HEK293 (cell line): ENCODE measurements around the gene ZFYVE19.

ENCODE experiments used
- BCL11A ChIP-seq: fragments of 450-650 bp; formaldehyde crosslinking; IDR thresholded peaks from 2 replicates; pipeline ENCODE4 v1.5.1; 2016; ENCODE audit warnings: low read depth, missing biosample characterization, missing genetic modification characterization
- EGR2 ChIP-seq: fragments of 450-650 bp; formaldehyde crosslinking; IDR thresholded peaks from 2 replicates; pipeline ENCODE4 v1.5.1; 2016; ENCODE audit warnings: low read depth, missing biosample characterization, missing genetic modification characterization
- GLI2 ChIP-seq: fragments of 450-650 bp; formaldehyde crosslinking; IDR thresholded peaks from 2 replicates; pipeline ENCODE4; 2017; ENCODE audit warnings: missing biosample characterization, missing genetic modification characterization, low read depth, borderline replicate concordance
- MYNN ChIP-seq: fragments of 450-650 bp; formaldehyde crosslinking; IDR thresholded peaks from 2 replicates; pipeline ENCODE4 v1.5.1; 2016; ENCODE audit warnings: missing biosample characterization, missing genetic modification characterization, borderline replicate concordance
- SP2 ChIP-seq: fragments of 450-650 bp; formaldehyde crosslinking; IDR thresholded peaks from 2 replicates; pipeline ENCODE4 v1.5.1; 2016; ENCODE audit warnings: missing biosample characterization, missing genetic modification characterization
- ZBTB48 ChIP-seq: fragments of 450-650 bp; formaldehyde crosslinking; IDR thresholded peaks from 2 replicates; pipeline ENCODE4 v1.5.1; 2016; ENCODE audit warnings: missing biosample characterization, missing genetic modification characterization
- ZBTB7A ChIP-seq: fragments of 450-650 bp; formaldehyde crosslinking; IDR thresholded peaks from 2 replicates; pipeline ENCODE4 v1.5.1; 2016; ENCODE audit warnings: low read depth, missing biosample characterization, missing genetic modification characterization
- ZEB2 ChIP-seq: fragments of 450-650 bp; formaldehyde crosslinking; IDR thresholded peaks from 2 replicates; pipeline ENCODE4 v1.5.1; 2016; ENCODE audit warnings: missing biosample characterization, missing genetic modification characterization
- ZFP37 ChIP-seq: fragments of 450-650 bp; formaldehyde crosslinking; IDR thresholded peaks from 2 replicates; pipeline ENCODE4 v1.5.1; 2016; ENCODE audit warnings: missing biosample characterization, missing genetic modification characterization
- ZNF133 ChIP-seq: fragments of 450-650 bp; formaldehyde crosslinking; IDR thresholded peaks from 2 replicates; pipeline ENCODE4 v1.5.1; 2016; ENCODE audit warnings: missing biosample characterization, missing genetic modification characterization
- ZNF146 ChIP-seq: fragments of 450-650 bp; formaldehyde crosslinking; IDR thresholded peaks from 2 replicates; pipeline ENCODE4 v1.5.1; 2016; ENCODE audit warnings: missing biosample characterization, missing genetic modification characterization
- ZNF174 ChIP-seq: fragments of 450-650 bp; formaldehyde crosslinking; IDR thresholded peaks from 2 replicates; pipeline ENCODE4 v1.5.0; 2017; ENCODE audit warnings: missing biosample characterization, mild to moderate bottlenecking, missing genetic modification characterization
- ZNF175 ChIP-seq: fragments of 450-650 bp; formaldehyde crosslinking; IDR thresholded peaks from 2 replicates; pipeline ENCODE4 v1.5.1; 2016; ENCODE audit warnings: missing biosample characterization, missing genetic modification characterization
- ZNF211 ChIP-seq: fragments of 450-650 bp; formaldehyde crosslinking; IDR thresholded peaks from 2 replicates; pipeline ENCODE4 v1.5.1; 2016; ENCODE audit warnings: low read depth, missing biosample characterization, missing genetic modification characterization
- ZNF366 ChIP-seq: fragments of 450-650 bp; formaldehyde crosslinking; conservative IDR thresholded peaks from 2 replicates; pipeline ENCODE4 v1.5.1; 2016; ENCODE audit warnings: missing biosample characterization, missing genetic modification characterization
- ZNF544 ChIP-seq: fragments of 450-650 bp; formaldehyde crosslinking; IDR thresholded peaks from 2 replicates; pipeline ENCODE4 v1.5.0; 2017; ENCODE audit warnings: missing biosample characterization, missing genetic modification characterization
- ZNF561 ChIP-seq: fragments of 450-650 bp; IDR thresholded peaks from 2 replicates; pipeline ENCODE4 v1.5.1; 2018; ENCODE audit warnings: missing biosample characterization, missing genetic modification characterization, borderline replicate concordance
- ZNF571 ChIP-seq: fragments of 450-650 bp; formaldehyde crosslinking; IDR thresholded peaks from 2 replicates; pipeline ENCODE4 v1.5.0; 2017; ENCODE audit warnings: missing biosample characterization, missing genetic modification characterization
- ZNF626 ChIP-seq: fragments of 450-650 bp; sonication (Bioruptor Pico); formaldehyde crosslinking; IDR thresholded peaks from 2 replicates; pipeline ENCODE4 v1.5.1; 2018; ENCODE audit warnings: missing biosample characterization, missing genetic modification characterization, inconsistent platforms
- ZNF677 ChIP-seq: fragments of 450-650 bp; IDR thresholded peaks from 2 replicates; pipeline ENCODE4 v1.5.0; 2018; ENCODE audit warnings: missing biosample characterization, mild to moderate bottlenecking, missing genetic modification characterization, moderate library complexity
- ZNF707 ChIP-seq: fragments of 450-650 bp; formaldehyde crosslinking; IDR thresholded peaks from 2 replicates; pipeline ENCODE4 v1.5.1; 2016; ENCODE audit warnings: missing biosample characterization, missing genetic modification characterization
- ZNF792 ChIP-seq: fragments of 450-650 bp; formaldehyde crosslinking; IDR thresholded peaks from 2 replicates; pipeline ENCODE4 v1.5.1; 2016; ENCODE audit warnings: missing biosample characterization, missing genetic modification characterization
- TF ChIP-seq, protein P1 (sequence below): fragments of 450-650 bp; formaldehyde crosslinking; IDR thresholded peaks from 2 replicates; pipeline ENCODE4 v1.5.1; 2016; ENCODE audit warnings: missing biosample characterization, missing genetic modification characterization
- TF ChIP-seq, protein P2 (sequence below): fragments of 450-650 bp; formaldehyde crosslinking; IDR thresholded peaks from 2 replicates; pipeline ENCODE4 v1.5.1; 2016; ENCODE audit warnings: missing biosample characterization, missing genetic modification characterization
- TF ChIP-seq, protein P3 (sequence below): fragments of 450-650 bp; formaldehyde crosslinking; IDR thresholded peaks from 2 replicates; pipeline ENCODE4 v1.5.1; 2016; ENCODE audit warnings: missing biosample characterization, missing genetic modification characterization
- TF ChIP-seq, protein P4 (sequence below): fragments of 450-650 bp; formaldehyde crosslinking; IDR thresholded peaks from 2 replicates; pipeline ENCODE4 v1.5.1; 2016; ENCODE audit warnings: missing biosample characterization, missing genetic modification characterization
- TF ChIP-seq, protein P5 (sequence below): fragments of 450-650 bp; formaldehyde crosslinking; IDR thresholded peaks from 2 replicates; pipeline ENCODE4 v1.5.1; 2016; ENCODE audit warnings: missing biosample characterization, missing genetic modification characterization
- TF ChIP-seq, protein P6 (sequence below): fragments of 450-650 bp; formaldehyde crosslinking; IDR thresholded peaks from 2 replicates; pipeline ENCODE4 v1.5.1; 2016; ENCODE audit warnings: missing biosample characterization, missing genetic modification characterization

ZFYVE19 gene

DNA sequence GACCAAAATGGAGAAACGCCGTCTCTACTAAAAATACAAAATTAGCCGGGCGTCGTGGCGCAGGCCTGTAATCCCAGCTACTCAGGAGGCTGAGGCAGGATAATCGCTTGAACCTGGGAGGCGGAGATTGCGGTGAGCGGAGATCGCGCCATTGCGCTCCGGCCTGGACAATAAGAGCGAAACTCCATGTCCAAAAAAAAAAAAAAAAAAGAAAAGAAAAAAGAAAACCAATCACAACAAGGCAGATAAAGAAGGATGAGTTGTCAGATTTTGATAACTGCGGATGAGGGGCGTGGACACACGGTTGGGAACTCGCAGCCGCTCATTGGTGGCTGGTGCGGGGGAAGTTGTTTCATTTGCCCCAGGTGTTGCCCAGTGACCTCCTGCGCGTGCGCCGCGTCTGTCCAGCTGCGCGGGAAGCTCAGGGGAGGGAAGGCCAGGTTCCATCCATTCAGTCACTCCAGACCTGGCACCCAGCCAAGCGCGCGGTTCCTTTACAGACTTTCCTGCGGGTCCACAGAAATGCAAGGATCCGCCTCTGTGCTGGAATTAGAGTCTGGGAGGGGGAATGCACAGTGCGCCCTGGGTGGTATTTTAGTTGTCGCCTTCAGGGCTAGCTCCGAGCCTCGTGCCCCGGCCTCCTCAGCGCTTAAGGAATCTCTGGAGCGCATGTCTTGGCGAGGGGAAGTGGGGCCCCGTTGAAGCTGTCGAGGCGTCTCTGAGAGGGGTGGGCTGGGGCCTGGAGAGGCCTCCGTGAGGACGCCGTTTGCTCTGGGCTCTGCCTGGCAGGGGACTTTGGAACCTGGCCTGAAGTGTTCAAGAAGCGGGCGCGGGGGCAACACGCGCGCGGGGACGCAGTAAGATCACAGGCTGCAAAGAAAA, 43.7 kb upstream of the ZFYVE19 start (continued):
- TF ChIP-seq ZEB2 (tag by site-specific recombination) (peak; percentile 64; the same call in 1 of the 2 replicates), ZNF792 (tag by site-specific recombination) (no peak), ZNF561 (tag by site-specific recombination) (peak; percentile 82), ZNF544 (tag by site-specific recombination) (peak; percentile 74; the same call in 1 of the 2 replicates), ZNF133 (tag by site-specific recombination) (no peak), GLI2 (tag by site-specific recombination) (no peak), ZNF677 (tag by site-specific recombination) (peak; percentile 63; the same call in 1 of the 2 replicates), ZFP37 (tag by site-specific recombination) (no peak), SP2 (tag by site-specific recombination) (peak; percentile 65), ZNF175 (tag by site-specific recombination) (no peak), ZNF174 (tag by site-specific recombination) (no peak), ZNF211 (no peak), EGR2 (tag by site-specific recombination) (0 out of 2 replicates have a peak, but pooled peaks have one; percentile 3), ZBTB48 (no peak), ZNF571 (tag by site-specific recombination) (no peak), ZNF146 (no peak), ZNF626 (tag by site-specific recombination) (no peak), BCL11A (tag by site-specific recombination) (no peak), ZNF366 (peak; percentile 91), ZNF707 (tag by site-specific recombination) (no peak), ZBTB7A (tag by site-specific recombination) (no peak), MYNN (tag by site-specific recombination) (no peak)
- TF ChIP-seq, protein P1, sequence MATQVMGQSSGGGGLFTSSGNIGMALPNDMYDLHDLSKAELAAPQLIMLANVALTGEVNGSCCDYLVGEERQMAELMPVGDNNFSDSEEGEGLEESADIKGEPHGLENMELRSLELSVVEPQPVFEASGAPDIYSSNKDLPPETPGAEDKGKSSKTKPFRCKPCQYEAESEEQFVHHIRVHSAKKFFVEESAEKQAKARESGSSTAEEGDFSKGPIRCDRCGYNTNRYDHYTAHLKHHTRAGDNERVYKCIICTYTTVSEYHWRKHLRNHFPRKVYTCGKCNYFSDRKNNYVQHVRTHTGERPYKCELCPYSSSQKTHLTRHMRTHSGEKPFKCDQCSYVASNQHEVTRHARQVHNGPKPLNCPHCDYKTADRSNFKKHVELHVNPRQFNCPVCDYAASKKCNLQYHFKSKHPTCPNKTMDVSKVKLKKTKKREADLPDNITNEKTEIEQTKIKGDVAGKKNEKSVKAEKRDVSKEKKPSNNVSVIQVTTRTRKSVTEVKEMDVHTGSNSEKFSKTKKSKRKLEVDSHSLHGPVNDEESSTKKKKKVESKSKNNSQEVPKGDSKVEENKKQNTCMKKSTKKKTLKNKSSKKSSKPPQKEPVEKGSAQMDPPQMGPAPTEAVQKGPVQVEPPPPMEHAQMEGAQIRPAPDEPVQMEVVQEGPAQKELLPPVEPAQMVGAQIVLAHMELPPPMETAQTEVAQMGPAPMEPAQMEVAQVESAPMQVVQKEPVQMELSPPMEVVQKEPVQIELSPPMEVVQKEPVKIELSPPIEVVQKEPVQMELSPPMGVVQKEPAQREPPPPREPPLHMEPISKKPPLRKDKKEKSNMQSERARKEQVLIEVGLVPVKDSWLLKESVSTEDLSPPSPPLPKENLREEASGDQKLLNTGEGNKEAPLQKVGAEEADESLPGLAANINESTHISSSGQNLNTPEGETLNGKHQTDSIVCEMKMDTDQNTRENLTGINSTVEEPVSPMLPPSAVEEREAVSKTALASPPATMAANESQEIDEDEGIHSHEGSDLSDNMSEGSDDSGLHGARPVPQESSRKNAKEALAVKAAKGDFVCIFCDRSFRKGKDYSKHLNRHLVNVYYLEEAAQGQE (tag by site-specific recombination): peak; percentile 37; the same call in 1 of the 2 replicates
- TF ChIP-seq, protein P2, sequence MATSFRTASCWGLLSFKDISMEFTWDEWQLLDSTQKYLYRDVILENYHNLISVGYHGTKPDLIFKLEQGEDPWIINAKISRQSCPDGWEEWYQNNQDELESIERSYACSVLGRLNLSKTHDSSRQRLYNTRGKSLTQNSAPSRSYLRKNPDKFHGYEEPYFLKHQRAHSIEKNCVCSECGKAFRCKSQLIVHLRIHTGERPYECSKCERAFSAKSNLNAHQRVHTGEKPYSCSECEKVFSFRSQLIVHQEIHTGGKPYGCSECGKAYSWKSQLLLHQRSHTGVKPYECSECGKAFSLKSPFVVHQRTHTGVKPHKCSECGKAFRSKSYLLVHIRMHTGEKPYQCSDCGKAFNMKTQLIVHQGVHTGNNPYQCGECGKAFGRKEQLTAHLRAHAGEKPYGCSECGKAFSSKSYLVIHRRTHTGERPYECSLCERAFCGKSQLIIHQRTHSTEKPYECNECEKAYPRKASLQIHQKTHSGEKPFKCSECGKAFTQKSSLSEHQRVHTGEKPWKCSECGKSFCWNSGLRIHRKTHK (tag by site-specific recombination): no peak
- TF ChIP-seq, protein P3, sequence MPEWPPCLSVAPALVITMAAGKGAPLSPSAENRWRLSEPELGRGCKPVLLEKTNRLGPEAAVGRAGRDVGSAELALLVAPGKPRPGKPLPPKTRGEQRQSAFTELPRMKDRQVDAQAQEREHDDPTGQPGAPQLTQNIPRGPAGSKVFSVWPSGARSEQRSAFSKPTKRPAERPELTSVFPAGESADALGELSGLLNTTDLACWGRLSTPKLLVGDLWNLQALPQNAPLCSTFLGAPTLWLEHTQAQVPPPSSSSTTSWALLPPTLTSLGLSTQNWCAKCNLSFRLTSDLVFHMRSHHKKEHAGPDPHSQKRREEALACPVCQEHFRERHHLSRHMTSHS (tag by site-specific recombination): no peak
- TF ChIP-seq, protein P4, sequence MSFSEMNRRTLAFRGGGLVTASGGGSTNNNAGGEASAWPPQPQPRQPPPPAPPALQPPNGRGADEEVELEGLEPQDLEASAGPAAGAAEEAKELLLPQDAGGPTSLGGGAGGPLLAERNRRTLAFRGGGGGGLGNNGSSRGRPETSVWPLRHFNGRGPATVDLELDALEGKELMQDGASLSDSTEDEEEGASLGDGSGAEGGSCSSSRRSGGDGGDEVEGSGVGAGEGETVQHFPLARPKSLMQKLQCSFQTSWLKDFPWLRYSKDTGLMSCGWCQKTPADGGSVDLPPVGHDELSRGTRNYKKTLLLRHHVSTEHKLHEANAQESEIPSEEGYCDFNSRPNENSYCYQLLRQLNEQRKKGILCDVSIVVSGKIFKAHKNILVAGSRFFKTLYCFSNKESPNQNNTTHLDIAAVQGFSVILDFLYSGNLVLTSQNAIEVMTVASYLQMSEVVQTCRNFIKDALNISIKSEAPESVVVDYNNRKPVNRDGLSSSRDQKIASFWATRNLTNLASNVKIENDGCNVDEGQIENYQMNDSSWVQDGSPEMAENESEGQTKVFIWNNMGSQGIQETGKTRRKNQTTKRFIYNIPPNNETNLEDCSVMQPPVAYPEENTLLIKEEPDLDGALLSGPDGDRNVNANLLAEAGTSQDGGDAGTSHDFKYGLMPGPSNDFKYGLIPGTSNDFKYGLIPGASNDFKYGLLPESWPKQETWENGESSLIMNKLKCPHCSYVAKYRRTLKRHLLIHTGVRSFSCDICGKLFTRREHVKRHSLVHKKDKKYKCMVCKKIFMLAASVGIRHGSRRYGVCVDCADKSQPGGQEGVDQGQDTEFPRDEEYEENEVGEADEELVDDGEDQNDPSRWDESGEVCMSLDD: no peak
- TF ChIP-seq, protein P5, sequence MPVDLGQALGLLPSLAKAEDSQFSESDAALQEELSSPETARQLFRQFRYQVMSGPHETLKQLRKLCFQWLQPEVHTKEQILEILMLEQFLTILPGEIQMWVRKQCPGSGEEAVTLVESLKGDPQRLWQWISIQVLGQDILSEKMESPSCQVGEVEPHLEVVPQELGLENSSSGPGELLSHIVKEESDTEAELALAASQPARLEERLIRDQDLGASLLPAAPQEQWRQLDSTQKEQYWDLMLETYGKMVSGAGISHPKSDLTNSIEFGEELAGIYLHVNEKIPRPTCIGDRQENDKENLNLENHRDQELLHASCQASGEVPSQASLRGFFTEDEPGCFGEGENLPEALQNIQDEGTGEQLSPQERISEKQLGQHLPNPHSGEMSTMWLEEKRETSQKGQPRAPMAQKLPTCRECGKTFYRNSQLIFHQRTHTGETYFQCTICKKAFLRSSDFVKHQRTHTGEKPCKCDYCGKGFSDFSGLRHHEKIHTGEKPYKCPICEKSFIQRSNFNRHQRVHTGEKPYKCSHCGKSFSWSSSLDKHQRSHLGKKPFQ: no peak
- TF ChIP-seq, protein P6, sequence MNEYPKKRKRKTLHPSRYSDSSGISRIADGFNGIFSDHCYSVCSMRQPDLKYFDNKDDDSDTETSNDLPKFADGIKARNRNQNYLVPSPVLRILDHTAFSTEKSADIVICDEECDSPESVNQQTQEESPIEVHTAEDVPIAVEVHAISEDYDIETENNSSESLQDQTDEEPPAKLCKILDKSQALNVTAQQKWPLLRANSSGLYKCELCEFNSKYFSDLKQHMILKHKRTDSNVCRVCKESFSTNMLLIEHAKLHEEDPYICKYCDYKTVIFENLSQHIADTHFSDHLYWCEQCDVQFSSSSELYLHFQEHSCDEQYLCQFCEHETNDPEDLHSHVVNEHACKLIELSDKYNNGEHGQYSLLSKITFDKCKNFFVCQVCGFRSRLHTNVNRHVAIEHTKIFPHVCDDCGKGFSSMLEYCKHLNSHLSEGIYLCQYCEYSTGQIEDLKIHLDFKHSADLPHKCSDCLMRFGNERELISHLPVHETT (tag by site-specific recombination): no peak
